ENCODE measurements around the gene RFTN1.

- no peak for TF ChIP-seq ZNF8 (CRISPR knock-in tag; IDR thresholded peaks at IDR 0.05)
- no peak for TF ChIP-seq SNAI2 (CRISPR knock-in tag; IDR thresholded peaks at IDR 0.05)
- no peak for TF ChIP-seq ZFP30 (CRISPR knock-in tag; IDR thresholded peaks at IDR 0.05)
- TF ChIP-seq OSR1 (CRISPR knock-in tag; IDR thresholded peaks at IDR 0.05) = no peak
- TF ChIP-seq PPARA (CRISPR knock-in tag; IDR thresholded peaks at IDR 0.05; ENCODE audit: borderline replicate concordance) = no peak
- TF ChIP-seq ZNF565 (CRISPR knock-in tag; conservative IDR thresholded peaks at IDR 0.05; ENCODE audit: low read depth) = no peak
- no peak for TF ChIP-seq CSRNP3 (CRISPR knock-in tag; IDR thresholded peaks at IDR 0.05)
- no peak for TF ChIP-seq ARNTL (CRISPR knock-in tag; IDR thresholded peaks at IDR 0.05; ENCODE audit: borderline replicate concordance, low read depth)
- TF ChIP-seq CSDC2 (CRISPR knock-in tag; IDR thresholded peaks at IDR 0.05) = no peak
Observed at GRCh38 chr3:16506451-16506850, 7.0 kb downstream of the RFTN1 start.
